Activated CD8-positive, alpha-beta T cell treated with anti-CD3 and anti-CD28 coated beads, Interleukin-2, amount 10 ng/mL, durations not matched to agents 7 days and 5 days (primary cell): ENCODE data around the gene RDH12. TPM values are rescaled to one million over a fixed set of nuclear protein-coding genes. Genes with fewer than 3 reads are reported as not detected.

Experiments
- ATAC-seq: fragments of 150-1000 bp; cut with Tn5 transposase; one replicate; pipeline ENCODE4 v1.10.0; 2021; ENCODE audit warnings: moderate library complexity
- CTCF ChIA-PET: fragments of 350-600 bp; sonication (Branson Sonifier 250); formaldehyde crosslinking; loops from one replicate; lab custom pipeline; 2021; ENCODE audit warnings: antibody characterized with exemption; lab: Charles Lee
- POLR2A ChIA-PET: fragments of 350-600 bp; sonication (Branson Sonifier 250); formaldehyde crosslinking; loops from one replicate; lab custom pipeline; 2021; ENCODE audit warnings: antibody characterized with exemption; lab: Charles Lee
- DNase-seq: peaks from one replicate; pipeline ENCODE4 v3.0.0-alpha.2; 2020
- H3K27ac Mint-ChIP-seq: one replicate; pipeline ENCODE4 v1.8.0; 2021; ENCODE audit warnings: mild to moderate bottlenecking, mixed read lengths
- H3K27me3 Mint-ChIP-seq: one replicate; pipeline ENCODE4 v1.8.0; 2021; ENCODE audit warnings: low read depth, mixed read lengths
- H3K36me3 Mint-ChIP-seq: one replicate; pipeline ENCODE4 v1.8.0; 2021; ENCODE audit warnings: low read depth, mixed read lengths
- H3K4me1 Mint-ChIP-seq: one replicate; pipeline ENCODE4 v1.8.0; 2021; ENCODE audit warnings: low read depth, mixed read lengths
- H3K4me3 Mint-ChIP-seq: one replicate; pipeline ENCODE4 v1.8.0; 2021; ENCODE audit warnings: mild to moderate bottlenecking, mixed read lengths
- H3K9me3 Mint-ChIP-seq: one replicate; pipeline ENCODE4 v1.8.0; 2022; ENCODE audit warnings: mixed read lengths; ENCODE audit not compliant: insufficient read depth
- total RNA-seq, 2 experiments: library from RNA; stranded (reverse); gene quantifications; one replicate each; pipeline ENCODE4 v1.2.3, GENCODE V29; 2021

Gene RDH12
- total RNA-seq, 2 experiments from 2014 or later, result not detected

DNA sequence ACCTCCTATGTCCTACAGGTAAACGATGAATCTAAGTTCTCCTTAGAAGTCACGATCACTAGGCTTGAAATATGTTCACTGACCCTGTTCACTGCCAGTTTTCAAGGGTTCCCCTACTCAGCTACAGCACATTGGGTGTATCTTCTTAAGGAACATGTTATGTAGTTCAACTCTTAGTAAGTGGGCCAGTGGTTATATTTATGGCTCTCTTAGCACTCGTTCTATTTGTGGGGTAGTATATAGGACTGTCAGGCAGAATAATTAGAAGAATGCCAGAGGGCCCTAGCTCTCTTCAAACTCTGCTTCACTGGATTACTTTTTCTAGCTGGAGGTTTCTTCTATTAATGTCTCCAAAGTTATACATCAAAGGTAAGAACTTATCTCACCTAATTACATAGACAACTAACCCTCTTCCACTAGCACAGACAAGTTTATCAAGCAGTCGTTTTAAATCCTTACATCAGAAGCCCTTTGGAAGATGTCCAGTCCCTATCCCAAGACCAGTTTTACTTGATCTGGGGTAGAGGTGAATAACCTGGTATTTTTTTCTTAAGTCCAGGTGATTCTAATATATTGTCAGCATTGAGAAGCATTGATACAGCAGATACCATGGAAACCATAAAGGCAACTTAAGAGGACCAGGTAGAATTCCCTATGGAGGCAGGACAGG lies 75.1 kb downstream of the RDH12 start:
- CTCF ChIA-PET, result no interaction called here
- H3K36me3 Mint-ChIP-seq, result peaks cover 54% of the 10 kb centered on the region
- H3K4me1 Mint-ChIP-seq, result no peaks in the 10 kb centered on the region
- H3K4me3 Mint-ChIP-seq, result no peak overlapping the region
- no peak overlapping the region for H3K27ac Mint-ChIP-seq
- DNase-seq, result no peak
- no peaks in the 10 kb centered on the region for H3K27me3 Mint-ChIP-seq
- POLR2A ChIA-PET, result no interaction called here
- no peak for ATAC-seq
- H3K9me3 Mint-ChIP-seq, result no peaks in the 10 kb centered on the region

DNA sequence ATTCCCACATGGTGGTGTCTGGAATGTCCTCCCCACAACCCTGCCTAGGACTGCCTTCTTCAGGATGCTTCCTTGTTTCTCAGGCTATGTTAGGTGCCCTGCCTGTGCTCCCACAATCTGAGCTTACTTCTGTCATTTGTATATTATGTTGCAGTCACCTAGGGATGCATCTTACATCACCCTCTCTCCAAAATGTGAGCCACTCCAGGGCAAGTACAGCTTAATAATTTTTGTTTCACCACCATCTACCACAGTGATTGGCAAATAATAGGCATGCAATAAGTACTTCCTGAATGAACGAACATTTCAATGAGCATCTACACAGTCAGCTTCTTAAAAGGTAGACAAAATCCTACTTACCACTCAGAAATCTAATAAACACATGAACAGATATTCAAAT lies 77.1 kb downstream of the RDH12 start:
- DNase-seq, result no peak
- CTCF ChIA-PET, result no interaction called here
- no peaks in the 10 kb centered on the region for H3K27me3 Mint-ChIP-seq
- POLR2A ChIA-PET, result no interaction called here
- no peaks in the 10 kb centered on the region for H3K9me3 Mint-ChIP-seq
- peaks cover 55% of the 10 kb centered on the region for H3K36me3 Mint-ChIP-seq
- H3K27ac Mint-ChIP-seq, result no peak overlapping the region
- no peaks in the 10 kb centered on the region for H3K4me1 Mint-ChIP-seq
- no peak overlapping the region for H3K4me3 Mint-ChIP-seq
- no peak for ATAC-seq

DNA sequence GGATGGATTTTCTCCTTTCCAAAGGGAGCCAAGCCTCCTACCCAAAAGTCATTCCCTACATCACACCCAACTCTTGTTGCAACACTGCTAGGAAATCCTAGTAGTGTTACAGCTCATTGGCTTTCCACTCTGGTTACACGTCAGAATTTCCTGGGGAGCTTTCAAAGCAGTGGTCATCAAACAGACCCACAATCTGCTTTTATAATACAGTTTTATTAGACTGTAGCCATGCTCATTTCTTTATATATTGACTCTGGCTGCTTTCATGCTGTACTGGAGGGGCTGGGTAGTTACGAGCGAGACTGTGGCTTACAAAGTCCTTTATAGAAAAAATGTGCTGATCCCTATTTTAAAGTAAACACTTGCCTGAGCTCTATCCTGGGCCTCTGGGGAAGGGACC lies 80.4 kb downstream of the RDH12 start:
- H3K4me1 Mint-ChIP-seq, result peaks cover 12% of the 10 kb centered on the region
- no peak for DNase-seq
- no peak overlapping the region for H3K4me3 Mint-ChIP-seq
- no peak overlapping the region for H3K27ac Mint-ChIP-seq
- peaks cover 50% of the 10 kb centered on the region for H3K36me3 Mint-ChIP-seq
- CTCF ChIA-PET, result no interaction called here
- POLR2A ChIA-PET, result no interaction called here
- H3K27me3 Mint-ChIP-seq, result no peaks in the 10 kb centered on the region
- no peaks in the 10 kb centered on the region for H3K9me3 Mint-ChIP-seq
- no peak for ATAC-seq

Other genes starting within 250 kb of the RDH12 start
- 1 to 10 TPM; 9.9 to 10.0 TPM for gene TMEM229B, start 213.2 kb upstream of the RDH12 start, total RNA-seq
- under 1 TPM; 0.42 to 0.99 TPM for gene PLEKHH1, start 168.6 kb upstream of the RDH12 start, total RNA-seq
- gene PIGH, start 101.6 kb upstream of the RDH12 start, total RNA-seq, result 10 to 100 TPM; 14.8 to 17.5 TPM
- 1 to 10 TPM; 1.6 to 2.3 TPM for gene ARG2, start 82.0 kb upstream of the RDH12 start, total RNA-seq
- 10 to 100 TPM; 69.6 to 70.6 TPM for gene VTI1B, start 27.3 kb upstream of the RDH12 start, total RNA-seq
- 10 to 100 TPM; 48.8 to 57.1 TPM for gene RDH11, start 6.1 kb upstream of the RDH12 start, total RNA-seq
- gene ZFYVE26, start 114.7 kb downstream of the RDH12 start, total RNA-seq, result 10 to 100 TPM; 22.6 to 22.9 TPM
- 10 to 100 TPM; 34.1 to 38.8 TPM for gene RAD51B, start 117.9 kb downstream of the RDH12 start, total RNA-seq